Astrocyte (in vitro differentiated cells and primary cell): ENCODE measurements around the gene GFOD1. TPM values are rescaled to one million over a fixed set of nuclear protein-coding genes. Genes with fewer than 3 reads are reported as not detected.
A peak's percentile ranks its signal among the peaks of the same experiment; 100 is the strongest.

Source experiments
- DNase-seq: peaks from one replicate; pipeline ENCODE4 v3.0.0-alpha.2; 2010; ENCODE audit warnings: low read depth
- FAIRE-seq: peaks from 2 replicates; lab custom pipeline; 2011; peaks lifted over from hg19 to GRCh38; lab: Jason Lieb, UNC
- H2AFZ ChIP-seq: 2 replicates; pipeline ENCODE4 v1.6.0; 2012; ENCODE audit warnings: low read depth, low read length, inconsistent platforms
- H3K27ac ChIP-seq: 2 replicates; pipeline ENCODE4 v1.5.1; 2011; ENCODE audit warnings: low read depth, low read length, inconsistent platforms
- H3K27me3 ChIP-seq: 2 replicates; pipeline ENCODE4 v1.6.0; 2011; ENCODE audit warnings: low read length, inconsistent platforms; ENCODE audit not compliant: insufficient read depth
- H3K36me3 ChIP-seq: 2 replicates; pipeline ENCODE4 v1.5.1; 2011; ENCODE audit warnings: low read length, inconsistent platforms; ENCODE audit not compliant: insufficient read depth
- H3K4me1 ChIP-seq: 2 replicates; pipeline ENCODE4 v1.5.1; 2011; ENCODE audit warnings: low read length, inconsistent platforms; ENCODE audit not compliant: insufficient read depth
- H3K4me2 ChIP-seq: 2 replicates; pipeline ENCODE4 v1.6.0; 2012; ENCODE audit warnings: low read length, inconsistent platforms
- H3K4me3 ChIP-seq: 2 replicates; pipeline ENCODE4 v1.5.1; 2011; ENCODE audit warnings: low read depth, mild to moderate bottlenecking, low read length, inconsistent platforms; ENCODE audit not compliant: insufficient read depth
- H3K79me2 ChIP-seq: 2 replicates; pipeline ENCODE4 v1.6.0; 2012; ENCODE audit warnings: mild to moderate bottlenecking, low read length, inconsistent platforms; ENCODE audit not compliant: insufficient read depth
- H3K9ac ChIP-seq: 2 replicates; pipeline ENCODE4 v1.6.0; 2012; ENCODE audit warnings: mild to moderate bottlenecking, low read length, inconsistent platforms
- H3K9me3 ChIP-seq: 2 replicates; pipeline ENCODE4 v1.5.1; 2012; ENCODE audit warnings: low read depth, mild to moderate bottlenecking, low read length, inconsistent platforms; ENCODE audit not compliant: insufficient read depth
- H4K20me1 ChIP-seq: 2 replicates; pipeline ENCODE4 v1.6.0; 2012; ENCODE audit warnings: low read length, inconsistent platforms; ENCODE audit not compliant: insufficient read depth
- H3K27ac Mint-ChIP-seq: one replicate; pipeline ENCODE4 v1.8.0; 2021; ENCODE audit warnings: mild to moderate bottlenecking, mixed read lengths; ENCODE audit not compliant: unreplicated experiment
- H3K27me3 Mint-ChIP-seq: one replicate; pipeline ENCODE4 v1.8.0; 2021; ENCODE audit warnings: low read depth, mixed read lengths; ENCODE audit not compliant: unreplicated experiment
- H3K36me3 Mint-ChIP-seq: one replicate; pipeline ENCODE4 v1.8.0; 2021; ENCODE audit warnings: low read depth, mixed read lengths; ENCODE audit not compliant: unreplicated experiment
- H3K4me1 Mint-ChIP-seq: one replicate; pipeline ENCODE4 v1.8.0; 2021; ENCODE audit warnings: low read depth, mixed read lengths; ENCODE audit not compliant: unreplicated experiment
- H3K4me3 Mint-ChIP-seq: one replicate; pipeline ENCODE4 v1.8.0; 2021; ENCODE audit warnings: mild to moderate bottlenecking, moderate library complexity, mixed read lengths; ENCODE audit not compliant: unreplicated experiment
- H3K9me3 Mint-ChIP-seq: one replicate; pipeline ENCODE4 v1.8.0; 2021; ENCODE audit warnings: mild to moderate bottlenecking, mixed read lengths; ENCODE audit not compliant: unreplicated experiment
- EZH2 ChIP-seq: IDR thresholded peaks from 2 replicates; pipeline ENCODE4 v1.6.1; 2012; ENCODE audit warnings: mild to moderate bottlenecking, low read length, inconsistent platforms; ENCODE audit not compliant: insufficient read depth
- total RNA-seq: library from RNA; stranded (reverse); gene quantifications from 2 replicates; pipeline ENCODE4 v1.2.1, GENCODE V29; 2021
- TF ChIP-seq, protein P1 (sequence below): IDR thresholded peaks from 2 replicates; pipeline ENCODE4 v1.5.1; 2011; ENCODE audit warnings: low read depth, mild to moderate bottlenecking, inconsistent platforms, low read length, moderate library complexity; ENCODE audit not compliant: insufficient read depth

The GFOD1 gene
- total RNA-seq, 1 donor from 2014 or later: 10.8 TPM

DNA sequence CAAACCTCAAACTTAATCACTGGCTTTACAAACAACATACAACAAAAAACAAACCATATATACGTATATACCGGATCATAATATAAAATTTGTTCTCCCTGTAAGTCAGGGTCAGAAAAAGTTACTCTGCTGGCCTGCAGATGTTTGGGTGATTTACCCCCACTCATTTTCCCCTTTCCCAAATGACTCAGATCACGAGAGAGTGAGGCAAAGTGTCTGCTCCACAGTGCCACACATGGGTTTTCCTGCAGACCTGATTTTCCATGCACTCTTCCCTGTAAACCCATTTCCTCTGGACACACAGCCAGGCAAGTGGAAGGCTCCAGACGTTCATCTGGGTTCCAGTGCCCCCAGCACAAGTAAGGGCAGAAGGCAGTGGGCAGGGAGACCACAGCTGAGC, 23.5 kb downstream of the GFOD1 start:
- Mint-ChIP-seq H3K27me3 (no peaks in the 10 kb centered on the region), H3K4me3 (no peak overlapping the region), H3K36me3 (peaks cover 5% of the 10 kb centered on the region), H3K4me1 (peaks cover 34% of the 10 kb centered on the region), H3K9me3 (no peaks in the 10 kb centered on the region), H3K27ac (no peak overlapping the region)
- H3K9me3 ChIP-seq: no peaks in the 10 kb centered on the region
- no peak overlapping the region for H3K4me3 ChIP-seq
- no peak overlapping the region for H2AFZ ChIP-seq
- peaks cover 14% of the 10 kb centered on the region for H4K20me1 ChIP-seq
- no peaks in the 10 kb centered on the region for H3K27me3 ChIP-seq
- no peak overlapping the region for H3K27ac ChIP-seq
- FAIRE-seq: no peak
- no peak for DNase-seq
- no peak overlapping the region for H3K4me2 ChIP-seq
- H3K79me2 ChIP-seq: peaks cover 8% of the 10 kb centered on the region
- TF ChIP-seq, protein P1, sequence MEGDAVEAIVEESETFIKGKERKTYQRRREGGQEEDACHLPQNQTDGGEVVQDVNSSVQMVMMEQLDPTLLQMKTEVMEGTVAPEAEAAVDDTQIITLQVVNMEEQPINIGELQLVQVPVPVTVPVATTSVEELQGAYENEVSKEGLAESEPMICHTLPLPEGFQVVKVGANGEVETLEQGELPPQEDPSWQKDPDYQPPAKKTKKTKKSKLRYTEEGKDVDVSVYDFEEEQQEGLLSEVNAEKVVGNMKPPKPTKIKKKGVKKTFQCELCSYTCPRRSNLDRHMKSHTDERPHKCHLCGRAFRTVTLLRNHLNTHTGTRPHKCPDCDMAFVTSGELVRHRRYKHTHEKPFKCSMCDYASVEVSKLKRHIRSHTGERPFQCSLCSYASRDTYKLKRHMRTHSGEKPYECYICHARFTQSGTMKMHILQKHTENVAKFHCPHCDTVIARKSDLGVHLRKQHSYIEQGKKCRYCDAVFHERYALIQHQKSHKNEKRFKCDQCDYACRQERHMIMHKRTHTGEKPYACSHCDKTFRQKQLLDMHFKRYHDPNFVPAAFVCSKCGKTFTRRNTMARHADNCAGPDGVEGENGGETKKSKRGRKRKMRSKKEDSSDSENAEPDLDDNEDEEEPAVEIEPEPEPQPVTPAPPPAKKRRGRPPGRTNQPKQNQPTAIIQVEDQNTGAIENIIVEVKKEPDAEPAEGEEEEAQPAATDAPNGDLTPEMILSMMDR: no peak
- TF ChIP-seq EZH2: no peak
- H3K36me3 ChIP-seq: no peaks in the 10 kb centered on the region
- H3K9ac ChIP-seq: no peak overlapping the region
- H3K4me1 ChIP-seq: peaks cover 22% of the 10 kb centered on the region

DNA sequence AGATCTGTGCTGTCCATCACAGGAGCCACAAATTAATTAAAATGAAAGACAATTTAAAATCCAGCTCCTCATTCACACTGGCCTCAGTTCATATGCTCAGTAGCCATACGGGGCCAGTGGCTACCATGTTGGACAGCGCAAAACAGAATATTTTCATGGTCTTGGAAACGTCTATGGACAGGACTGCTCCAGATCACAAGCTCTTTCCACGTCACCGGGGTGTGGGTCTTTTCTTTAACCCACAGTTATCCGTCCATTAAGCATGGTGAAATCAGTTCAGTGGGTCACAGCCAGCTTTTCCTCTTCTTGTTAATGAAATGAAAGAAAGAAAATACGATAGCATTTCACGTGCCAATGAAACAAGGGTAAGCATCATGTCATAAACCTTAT, 24.1 kb downstream of the GFOD1 start:
- peaks cover 22% of the 10 kb centered on the region for H3K4me1 ChIP-seq
- H3K27ac ChIP-seq: no peak overlapping the region
- H3K36me3 ChIP-seq: no peaks in the 10 kb centered on the region
- H3K9me3 ChIP-seq: no peaks in the 10 kb centered on the region
- Mint-ChIP-seq H3K27me3 (no peaks in the 10 kb centered on the region), H3K4me3 (no peak overlapping the region), H3K4me1 (peaks cover 34% of the 10 kb centered on the region), H3K36me3 (peaks cover 5% of the 10 kb centered on the region), H3K9me3 (no peaks in the 10 kb centered on the region), H3K27ac (no peak overlapping the region)
- H3K4me3 ChIP-seq: no peak overlapping the region
- DNase-seq (no peak), FAIRE-seq (no peak)
- no peak overlapping the region for H2AFZ ChIP-seq
- H3K27me3 ChIP-seq: no peaks in the 10 kb centered on the region
- peaks cover 8% of the 10 kb centered on the region for H3K79me2 ChIP-seq
- no peak overlapping the region for H3K9ac ChIP-seq
- H3K4me2 ChIP-seq: peak overlapping the region; percentile 77
- TF ChIP-seq, protein P1: no peak
- peaks cover 14% of the 10 kb centered on the region for H4K20me1 ChIP-seq

DNA sequence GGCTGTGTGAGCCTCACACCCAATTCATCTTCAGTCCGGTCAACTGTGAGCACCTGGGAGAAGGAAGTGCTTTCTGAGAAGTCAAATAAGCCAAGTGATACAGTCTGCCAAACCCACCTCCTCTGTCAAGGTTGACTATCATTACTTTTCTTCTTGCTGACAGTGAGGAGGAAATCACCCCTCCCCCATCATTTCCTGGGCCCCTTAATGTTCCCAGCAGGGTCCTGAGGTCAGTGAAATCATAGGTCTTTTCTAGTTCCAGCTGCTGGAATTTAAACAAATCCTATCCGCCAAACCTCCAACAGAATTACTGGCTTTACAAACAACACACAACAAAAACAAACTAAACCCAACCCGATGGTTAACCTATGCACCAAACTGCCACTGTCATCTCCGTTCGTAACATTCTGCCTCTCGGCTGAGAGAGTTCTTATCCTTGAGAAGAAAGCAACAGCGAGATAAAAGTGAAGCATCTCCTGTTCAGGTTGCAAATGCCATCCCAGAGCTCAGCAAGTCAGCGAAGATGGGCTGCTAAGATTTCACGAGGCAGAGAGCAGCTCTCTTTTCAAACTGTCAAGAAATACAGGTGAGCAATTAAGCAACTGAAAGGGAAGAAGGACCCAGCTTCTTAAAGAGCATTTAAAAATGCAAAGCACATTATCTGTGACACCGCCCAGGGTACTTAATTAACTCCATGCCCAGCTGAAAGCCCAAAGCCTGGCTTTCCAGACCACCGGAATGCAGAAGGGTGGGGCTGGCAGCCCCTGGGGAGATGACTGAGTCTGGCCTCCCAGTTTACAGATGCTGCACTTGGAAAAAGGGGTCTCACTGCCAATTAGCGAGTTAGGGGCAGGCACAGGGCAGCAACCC, 24.7 kb downstream of the GFOD1 start:
- peak overlapping the region; percentile 77 for H3K4me2 ChIP-seq
- no peaks in the 10 kb centered on the region for H3K36me3 ChIP-seq
- TF ChIP-seq, protein P1: no peak
- TF ChIP-seq EZH2: no peak
- H3K79me2 ChIP-seq: peaks cover 8% of the 10 kb centered on the region
- Mint-ChIP-seq H3K27ac (no peak overlapping the region), H3K36me3 (peaks cover 6% of the 10 kb centered on the region), H3K4me1 (peaks cover 34% of the 10 kb centered on the region), H3K4me3 (no peak overlapping the region), H3K9me3 (no peaks in the 10 kb centered on the region), H3K27me3 (no peaks in the 10 kb centered on the region)
- H3K4me3 ChIP-seq: peak overlapping the region; percentile 3
- no peaks in the 10 kb centered on the region for H3K27me3 ChIP-seq
- no peak overlapping the region for H3K9ac ChIP-seq
- no peaks in the 10 kb centered on the region for H3K9me3 ChIP-seq
- H2AFZ ChIP-seq: no peak overlapping the region
- H3K27ac ChIP-seq: no peak overlapping the region
- peaks cover 24% of the 10 kb centered on the region for H3K4me1 ChIP-seq
- FAIRE-seq (no peak), DNase-seq (peak; percentile 19)
- H4K20me1 ChIP-seq: peaks cover 14% of the 10 kb centered on the region
